Measurements from ENCODE around the gene ABHD2. TPM values are rescaled to one million over a fixed set of nuclear protein-coding genes. Genes with fewer than 3 reads are reported as not detected.
A peak's percentile ranks its signal among the peaks of the same experiment; 100 is the strongest.

The ABHD2 gene
- total RNA-seq, 1 experiment from 2014 or later, result 15.6 TPM

DNA sequence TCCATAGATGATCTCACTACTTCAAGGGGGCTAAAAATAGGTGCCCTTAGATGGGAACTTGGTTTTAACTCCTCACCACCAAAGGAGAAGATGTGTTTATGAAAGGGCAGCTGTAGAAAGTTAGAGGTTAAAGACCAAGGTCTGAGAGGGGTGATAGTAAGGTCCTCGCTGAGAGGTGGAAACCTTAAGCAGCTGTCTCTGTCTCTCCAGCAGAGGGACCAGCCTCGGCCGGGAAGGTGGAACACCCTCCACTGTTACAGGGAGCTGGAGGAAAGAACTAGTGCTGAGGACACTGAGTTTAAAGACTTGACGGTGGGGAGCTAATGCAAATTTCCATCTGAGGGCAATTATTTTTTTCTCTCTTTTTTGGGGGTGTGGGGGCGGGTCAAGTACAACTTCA is 142.0 kb downstream of the ABHD2 start:
- H3K4me1 Mint-ChIP-seq, result peaks cover 4 to 18% of the 10 kb centered on the region in 2 experiments
- no peak overlapping the region for H2AK5ac ChIP-seq (ENCODE audit: insufficient read length, low read length)
- TF ChIP-seq, protein P1, sequence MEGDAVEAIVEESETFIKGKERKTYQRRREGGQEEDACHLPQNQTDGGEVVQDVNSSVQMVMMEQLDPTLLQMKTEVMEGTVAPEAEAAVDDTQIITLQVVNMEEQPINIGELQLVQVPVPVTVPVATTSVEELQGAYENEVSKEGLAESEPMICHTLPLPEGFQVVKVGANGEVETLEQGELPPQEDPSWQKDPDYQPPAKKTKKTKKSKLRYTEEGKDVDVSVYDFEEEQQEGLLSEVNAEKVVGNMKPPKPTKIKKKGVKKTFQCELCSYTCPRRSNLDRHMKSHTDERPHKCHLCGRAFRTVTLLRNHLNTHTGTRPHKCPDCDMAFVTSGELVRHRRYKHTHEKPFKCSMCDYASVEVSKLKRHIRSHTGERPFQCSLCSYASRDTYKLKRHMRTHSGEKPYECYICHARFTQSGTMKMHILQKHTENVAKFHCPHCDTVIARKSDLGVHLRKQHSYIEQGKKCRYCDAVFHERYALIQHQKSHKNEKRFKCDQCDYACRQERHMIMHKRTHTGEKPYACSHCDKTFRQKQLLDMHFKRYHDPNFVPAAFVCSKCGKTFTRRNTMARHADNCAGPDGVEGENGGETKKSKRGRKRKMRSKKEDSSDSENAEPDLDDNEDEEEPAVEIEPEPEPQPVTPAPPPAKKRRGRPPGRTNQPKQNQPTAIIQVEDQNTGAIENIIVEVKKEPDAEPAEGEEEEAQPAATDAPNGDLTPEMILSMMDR (conservative IDR thresholded peaks at IDR 0.05), result peak; percentile 46; the same call in 2 of the 3 replicates
- no peak overlapping the region for H2BK15ac ChIP-seq (ENCODE audit: low read depth, low read length)
- H3K9ac ChIP-seq (ENCODE audit: extremely low read depth, insufficient read length, low read length), result no peak overlapping the region
- H3K23ac ChIP-seq (ENCODE audit: insufficient read length, low read depth, low read length), result no peak overlapping the region
- no peak overlapping the region for H2AFZ ChIP-seq (ENCODE audit: low read length)
- H3K27ac Mint-ChIP-seq, result no peak overlapping the region
- no CpG with 5 or more reads among the region's 5 CpGs for WGBS (ENCODE audit: extremely low coverage, insufficient read length, low lambda C conversion rate)
- no peaks in the 10 kb centered on the region for H3K27me3 ChIP-seq (ENCODE audit: insufficient read depth, low read length)
- no peaks in the 10 kb centered on the region for H4K20me1 ChIP-seq (ENCODE audit: control insufficient read depth, insufficient read depth, insufficient read length)
- H3K27me3 Mint-ChIP-seq (ENCODE audit: low read depth), result peaks cover 25% of the 10 kb centered on the region
- no peaks in the 10 kb centered on the region for H3K79me2 ChIP-seq (ENCODE audit: insufficient read depth, low read length)
- H2BK120ac ChIP-seq (ENCODE audit: low read depth, low read length, poor library complexity, severe bottlenecking), result no peak overlapping the region
- no peaks in the 10 kb centered on the region for H3K79me1 ChIP-seq (ENCODE audit: insufficient read depth, low read depth, low read length, poor library complexity, severe bottlenecking)
- no peak overlapping the region for H3K4me3 Mint-ChIP-seq
- H3K14ac ChIP-seq (ENCODE audit: insufficient read depth, low read length), result no peak overlapping the region
- no peak overlapping the region for H2BK20ac ChIP-seq (ENCODE audit: low read depth, low read length, poor library complexity, severe bottlenecking)
- H2BK12ac ChIP-seq (ENCODE audit: insufficient read length, low read depth, low read length), result no peak overlapping the region
- H3K4me1 ChIP-seq (ENCODE audit: insufficient read depth, low read length), result no peaks in the 10 kb centered on the region; the same call in 1 of the 2 replicates
- H2BK5ac ChIP-seq (ENCODE audit: insufficient read length, low read length), result no peak overlapping the region
- no peak for DNase-seq
- no peak overlapping the region for H3K4ac ChIP-seq (ENCODE audit: low read depth, low read length)
- H3K27ac ChIP-seq (ENCODE audit: insufficient read length, low read depth, low read length), result no peak overlapping the region
- H4K5ac ChIP-seq (ENCODE audit: insufficient read length, low read depth, low read length), result no peak overlapping the region
- peaks cover 2% of the 10 kb centered on the region in 2 experiments; a peak in 2 of 5 replicates for H3K9me3 Mint-ChIP-seq
- H3K56ac ChIP-seq (ENCODE audit: insufficient read length, low read depth, low read length), result no peak overlapping the region
- H3K36me3 Mint-ChIP-seq (ENCODE audit: insufficient read depth in 1 of 3, low read depth in 3 of 3), result no peaks in the 10 kb centered on the region; a peak in 1 of 7 replicates
- H3K4me2 ChIP-seq (ENCODE audit: insufficient read depth, insufficient read length, low read length), result no peak overlapping the region
- H4K91ac ChIP-seq (ENCODE audit: insufficient read length, low read depth, low read length), result no peak overlapping the region
- H3K9me3 ChIP-seq (ENCODE audit: control insufficient read depth, low read depth, low read length), result no peaks in the 10 kb centered on the region
- H4K8ac ChIP-seq (replicated peaks; ENCODE audit: insufficient read length, low read depth, low read length), result no peak overlapping the region
- no peak overlapping the region for H3T11ph ChIP-seq (ENCODE audit: low read length)
- no peak overlapping the region for H3K18ac ChIP-seq (ENCODE audit: insufficient read length, low read depth, low read length)
- H3K23me2 ChIP-seq (ENCODE audit: insufficient read length, low read depth, low read length, poor library complexity, severe bottlenecking), result no peaks in the 10 kb centered on the region
